Central memory CD4-positive, alpha-beta T cell (primary cell): Measurements from ENCODE around the gene OAF.

Source experiments
- DNase-seq: peaks from one replicate; pipeline ENCODE4 v3.0.0; 2022

OAF gene

DNA sequence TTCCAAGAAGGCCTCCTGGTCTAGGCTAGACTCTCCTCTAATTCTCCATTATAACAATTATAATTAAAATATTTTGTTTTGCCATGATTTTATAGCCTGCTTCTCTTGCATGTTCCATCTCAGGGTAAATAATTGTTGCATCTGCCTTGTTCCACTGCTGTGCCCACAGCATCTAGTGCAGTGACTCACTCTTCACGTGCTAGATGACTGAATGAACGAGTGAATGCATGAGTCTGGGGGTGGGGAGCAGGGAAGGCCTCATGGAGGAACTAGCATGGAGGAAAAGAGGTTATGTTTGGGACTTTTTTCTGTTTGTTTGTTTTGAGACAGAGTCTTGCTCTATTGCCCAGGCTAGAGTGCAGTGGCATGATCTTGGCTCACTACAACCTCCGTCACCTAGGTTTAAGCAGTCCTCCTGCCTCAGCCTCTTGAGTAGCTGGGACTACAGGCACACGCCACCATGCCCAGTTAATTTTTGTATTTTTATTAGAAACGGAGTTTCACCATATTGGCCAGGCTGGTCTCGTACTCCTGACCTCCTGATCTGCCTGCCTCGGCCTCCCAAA is 5.2 kb upstream of the OAF start:
- no peak for DNase-seq

DNA sequence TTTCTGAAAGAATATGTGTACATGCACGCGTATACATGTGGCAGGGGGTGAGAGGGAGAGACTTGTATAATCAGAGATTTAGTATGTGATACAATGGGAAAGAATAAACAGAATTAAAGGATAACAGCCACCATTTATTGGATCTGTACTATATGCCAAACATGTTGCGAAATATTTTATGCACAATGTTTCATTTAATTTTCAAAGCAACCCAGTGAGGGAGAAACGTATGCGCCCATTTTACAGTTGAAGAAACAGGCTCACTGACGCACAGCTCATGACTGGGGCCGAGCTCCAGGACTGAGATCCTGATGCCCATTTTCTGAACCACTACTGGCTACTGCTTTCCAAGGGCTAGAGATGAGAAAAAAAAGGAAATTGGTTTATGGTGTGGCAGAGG is 3.3 kb upstream of the OAF start:
- DNase-seq: no peak

DNA sequence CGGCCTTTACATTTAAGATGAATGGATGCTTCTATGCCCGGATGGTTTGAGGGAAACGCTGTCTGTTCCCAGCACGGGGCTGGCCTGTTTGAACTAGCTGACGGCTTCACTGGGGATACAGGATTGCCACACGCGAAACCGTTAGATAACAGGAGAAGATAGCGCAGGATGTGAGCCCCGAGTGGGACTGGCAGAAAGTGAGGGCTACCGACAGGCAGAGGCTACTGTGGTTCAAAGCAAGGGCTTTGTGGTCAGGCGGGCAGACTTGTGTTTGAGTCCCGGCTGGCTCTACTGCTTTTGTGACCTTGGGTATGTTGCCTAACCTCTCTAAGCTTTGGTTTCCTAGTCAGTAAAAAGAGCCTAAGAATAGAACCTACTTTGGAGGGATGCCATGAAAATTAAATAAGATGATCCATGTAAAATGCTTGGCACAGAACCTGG is 2.8 kb upstream of the OAF start:
- DNase-seq: no peak

DNA sequence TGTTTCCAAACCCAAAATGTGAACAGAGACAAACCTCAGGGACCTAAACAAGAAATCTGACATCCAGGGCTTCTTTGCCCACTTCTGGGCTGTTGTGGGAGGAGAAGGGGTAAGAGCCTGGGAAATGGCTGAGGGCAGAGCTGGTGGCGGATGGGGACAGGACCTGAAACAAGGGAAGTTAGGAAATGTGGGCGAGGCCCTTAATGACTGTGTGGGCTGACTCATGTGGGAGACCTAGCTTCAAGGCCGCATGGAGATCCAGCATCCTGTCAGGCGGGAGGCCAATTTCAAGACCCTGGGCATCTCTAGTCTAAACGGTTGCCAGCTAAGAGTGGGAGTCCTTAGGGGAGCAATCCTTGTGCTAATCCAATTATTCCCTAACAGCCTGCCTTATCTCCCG is 2.1 kb upstream of the OAF start:
- no peak for DNase-seq

DNA sequence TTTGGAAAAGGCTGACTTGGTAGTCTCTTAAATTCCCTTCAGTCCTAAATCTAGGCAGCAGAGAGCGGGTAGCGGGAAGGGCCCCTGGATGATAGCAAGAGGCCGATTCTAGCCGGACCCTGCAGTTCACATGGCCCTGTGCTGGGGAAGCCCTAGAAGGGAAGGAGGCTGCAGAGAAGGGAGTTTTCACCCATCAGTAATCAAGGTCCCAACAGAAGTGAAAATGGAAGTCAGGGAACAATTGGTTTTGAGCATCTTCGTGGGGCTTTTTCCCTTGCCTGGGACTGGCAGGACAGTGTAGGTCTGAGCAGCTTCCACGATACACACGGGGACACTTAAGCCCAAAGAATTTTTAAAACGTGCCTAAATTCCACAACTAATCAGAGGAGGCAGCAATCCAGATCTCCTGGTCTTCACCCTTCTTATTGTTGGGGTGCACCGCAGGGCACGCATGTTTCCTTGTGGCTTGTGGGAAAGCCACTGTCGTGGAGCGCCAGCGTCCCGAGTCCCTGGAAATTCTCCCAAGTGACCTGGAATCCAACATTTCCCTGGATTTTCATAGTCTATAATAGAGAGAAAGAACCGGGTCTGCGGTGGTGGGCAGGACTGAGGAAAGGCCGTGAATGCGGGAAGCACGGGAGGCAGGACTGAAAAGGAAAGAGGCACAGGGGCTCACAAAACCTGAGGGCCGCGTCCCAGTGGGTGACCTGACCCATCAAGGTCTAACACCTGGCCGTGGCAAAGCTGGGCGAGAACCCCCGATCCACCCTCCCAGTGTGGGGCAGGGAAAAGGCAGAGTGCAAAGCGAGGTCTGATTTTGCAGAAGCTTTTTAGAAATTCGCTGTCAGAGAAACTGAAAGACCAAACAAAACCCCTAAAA is 846 bp upstream of the OAF start:
- no peak for DNase-seq

DNA sequence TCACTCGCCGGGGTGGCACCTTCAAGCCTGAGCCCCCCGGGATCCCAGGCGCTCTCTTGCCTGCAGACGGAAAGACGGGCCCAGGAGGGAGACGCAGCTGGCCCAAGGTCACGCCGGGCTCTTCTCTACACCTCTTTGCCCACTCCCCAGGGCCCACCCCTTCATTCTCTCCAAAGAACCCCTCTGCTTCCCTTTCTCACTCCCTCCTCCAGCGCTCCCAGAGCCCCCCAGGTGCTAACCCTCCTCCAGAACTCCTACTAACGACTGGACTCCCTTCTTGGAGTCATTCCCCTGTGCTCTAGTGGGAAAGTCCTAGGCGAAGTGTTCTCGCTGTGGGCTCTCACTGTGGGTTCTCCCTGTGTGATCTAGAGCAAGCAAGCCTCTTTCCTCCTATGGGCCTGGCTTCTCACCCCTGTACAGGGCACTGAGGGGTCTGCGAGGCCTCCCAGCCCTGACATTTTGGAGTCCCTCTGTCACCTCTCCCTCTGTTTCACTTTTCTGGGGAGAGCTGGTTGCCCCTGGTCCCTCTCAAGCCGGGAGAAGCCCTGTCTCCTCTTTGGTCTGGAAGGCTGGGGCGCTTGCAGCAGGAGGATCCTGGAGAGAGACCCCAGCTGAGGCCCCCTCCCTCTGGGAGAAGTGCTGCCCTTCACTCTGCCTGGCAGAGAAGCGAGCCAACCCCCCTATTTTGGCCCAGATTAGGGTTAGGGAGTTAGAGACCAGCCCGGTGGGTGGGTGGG is 858 bp downstream of the OAF start:
- DNase-seq: no peak

DNA sequence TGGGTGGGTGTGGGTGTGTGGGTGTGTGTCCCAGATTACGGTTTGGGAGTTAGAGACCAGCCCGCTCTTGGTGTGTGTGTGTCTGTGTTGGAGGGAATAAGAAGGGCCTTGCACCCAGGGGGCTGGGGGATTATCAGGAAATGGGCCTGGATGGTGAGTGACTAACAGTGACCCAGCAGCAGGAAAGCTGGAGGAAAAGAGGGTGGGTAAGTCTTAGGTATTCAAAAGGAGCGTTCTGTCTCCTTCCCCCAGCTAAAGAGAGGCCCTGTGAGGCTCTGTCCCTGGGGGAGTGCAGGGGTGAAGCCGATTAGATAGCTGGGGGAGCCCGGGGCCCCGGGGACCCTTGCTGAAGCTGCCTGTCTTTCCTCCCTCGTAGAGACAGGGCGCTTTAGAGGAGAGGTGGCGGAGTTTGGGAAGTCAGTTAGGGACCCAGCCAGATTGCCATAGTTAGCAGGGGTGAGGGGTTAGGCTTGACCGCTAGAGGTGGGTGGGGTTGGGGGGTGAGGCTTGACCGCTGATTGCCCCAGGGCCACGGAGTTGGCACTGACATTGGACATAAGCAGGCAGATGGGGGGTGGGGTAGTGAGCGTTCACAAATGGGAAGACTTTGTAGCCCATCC is 1.5 kb downstream of the OAF start:
- no peak for DNase-seq

DNA sequence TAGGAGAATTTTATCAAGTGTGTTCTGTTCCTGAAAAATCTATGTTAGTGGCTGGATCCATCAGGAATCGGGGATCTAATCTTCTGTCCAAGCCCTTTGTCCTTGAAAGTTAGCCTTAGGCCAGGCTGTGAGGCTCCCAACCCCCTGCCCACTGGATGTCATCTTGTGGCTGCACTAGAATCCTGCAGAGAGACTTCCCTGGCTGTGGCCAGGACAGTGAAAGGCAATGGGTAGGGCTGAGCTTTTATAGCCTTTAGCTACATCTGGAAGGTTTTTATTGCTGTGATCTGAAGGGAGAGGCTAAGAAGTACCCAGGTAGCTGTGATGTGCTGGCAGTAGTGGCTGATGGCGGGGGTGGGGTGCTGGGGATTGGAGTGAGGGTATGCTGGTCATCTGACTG is 2.1 kb downstream of the OAF start:
- DNase-seq: no peak

DNA sequence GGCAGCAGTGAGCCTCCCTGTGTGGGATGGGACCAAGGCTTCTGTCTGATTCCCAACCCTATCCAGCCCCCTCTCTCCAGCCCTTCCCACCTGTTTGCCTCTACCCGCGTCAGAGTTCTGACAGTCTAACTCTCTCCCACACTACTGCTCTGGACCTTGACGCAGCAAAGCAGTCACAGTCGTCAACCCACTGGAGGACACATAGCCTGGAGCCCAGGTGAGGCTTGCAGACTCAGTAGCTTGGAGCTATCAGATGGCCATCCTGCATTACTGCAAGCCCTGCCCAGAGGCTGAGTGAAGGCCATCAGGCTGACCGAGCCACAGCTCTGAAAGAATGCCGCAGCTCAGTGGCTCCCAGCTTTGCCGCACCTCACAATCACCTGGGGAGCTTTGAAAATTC is 3.7 kb downstream of the OAF start:
- no peak for DNase-seq

DNA sequence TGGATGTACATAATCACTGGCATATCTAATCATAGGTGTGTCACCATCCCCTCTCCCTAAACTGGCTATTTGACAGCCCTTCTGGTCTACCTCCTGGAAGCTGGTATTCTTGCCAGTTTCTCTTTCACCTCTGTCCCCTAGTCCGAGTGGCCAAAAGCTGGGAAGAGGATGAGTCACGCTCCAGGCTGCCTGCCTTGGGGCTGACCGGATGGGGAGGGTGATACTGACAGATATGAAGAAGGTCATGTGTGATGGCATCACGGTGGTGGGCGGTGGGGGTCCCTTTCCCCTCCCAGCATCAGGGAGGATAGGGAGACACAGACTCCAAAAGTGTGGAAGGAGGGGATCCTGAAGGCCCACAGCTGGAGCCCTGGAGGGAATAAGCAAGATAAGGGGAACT is 4.8 kb downstream of the OAF start:
- no peak for DNase-seq

DNA sequence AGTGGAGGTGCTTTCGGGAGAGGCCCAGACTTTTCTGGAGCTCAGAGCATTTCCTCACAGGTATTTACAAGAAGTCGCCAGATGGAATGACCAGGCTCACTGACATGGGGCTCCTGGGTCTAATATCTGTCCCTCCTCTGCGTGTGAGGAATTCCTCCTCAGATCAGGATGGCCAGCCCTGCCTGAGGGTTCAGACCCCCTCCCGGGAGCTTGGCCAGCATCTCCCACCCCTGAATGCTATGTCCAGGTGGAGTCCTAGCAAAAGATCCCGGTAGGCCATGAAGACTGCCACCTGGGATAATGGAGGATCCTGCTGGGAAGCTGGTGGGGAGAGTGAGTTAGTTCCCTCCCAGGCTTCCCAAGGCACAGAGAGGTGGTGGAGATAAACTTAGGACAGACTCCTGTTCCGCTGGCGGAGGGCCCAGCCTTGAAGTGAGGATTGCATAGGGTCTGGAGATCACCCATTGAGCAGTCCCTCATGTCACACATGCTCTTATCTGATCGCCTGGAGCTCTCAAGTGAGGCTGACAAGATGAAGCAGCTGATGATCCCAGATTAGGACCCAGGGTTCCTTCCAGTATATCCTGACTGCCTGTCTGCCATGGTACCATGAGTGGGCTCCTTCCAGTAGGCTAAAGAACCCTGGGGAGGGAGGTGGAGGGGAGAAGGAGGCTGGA is 5.7 kb downstream of the OAF start:
- no peak for DNase-seq

DNA sequence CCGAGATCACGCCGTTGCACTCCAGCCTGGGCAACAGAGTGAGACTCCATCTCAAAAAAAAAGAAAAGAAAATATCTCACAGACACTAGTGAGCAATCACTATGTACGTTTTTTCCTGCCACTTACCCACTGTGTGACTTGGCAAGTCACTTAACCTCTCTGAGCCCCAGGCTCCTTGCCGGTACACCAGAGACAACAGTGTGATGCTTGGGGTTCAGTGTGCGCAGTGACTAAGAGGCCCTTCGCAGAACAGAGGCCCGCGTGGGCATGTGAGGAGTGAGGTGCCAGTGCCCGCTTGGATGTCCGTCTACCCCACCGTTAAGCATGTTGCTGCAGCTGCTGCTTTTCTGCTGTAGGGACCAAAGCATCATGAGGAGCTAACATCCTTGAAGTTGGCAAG is 6.7 kb downstream of the OAF start:
- DNase-seq: no peak

DNA sequence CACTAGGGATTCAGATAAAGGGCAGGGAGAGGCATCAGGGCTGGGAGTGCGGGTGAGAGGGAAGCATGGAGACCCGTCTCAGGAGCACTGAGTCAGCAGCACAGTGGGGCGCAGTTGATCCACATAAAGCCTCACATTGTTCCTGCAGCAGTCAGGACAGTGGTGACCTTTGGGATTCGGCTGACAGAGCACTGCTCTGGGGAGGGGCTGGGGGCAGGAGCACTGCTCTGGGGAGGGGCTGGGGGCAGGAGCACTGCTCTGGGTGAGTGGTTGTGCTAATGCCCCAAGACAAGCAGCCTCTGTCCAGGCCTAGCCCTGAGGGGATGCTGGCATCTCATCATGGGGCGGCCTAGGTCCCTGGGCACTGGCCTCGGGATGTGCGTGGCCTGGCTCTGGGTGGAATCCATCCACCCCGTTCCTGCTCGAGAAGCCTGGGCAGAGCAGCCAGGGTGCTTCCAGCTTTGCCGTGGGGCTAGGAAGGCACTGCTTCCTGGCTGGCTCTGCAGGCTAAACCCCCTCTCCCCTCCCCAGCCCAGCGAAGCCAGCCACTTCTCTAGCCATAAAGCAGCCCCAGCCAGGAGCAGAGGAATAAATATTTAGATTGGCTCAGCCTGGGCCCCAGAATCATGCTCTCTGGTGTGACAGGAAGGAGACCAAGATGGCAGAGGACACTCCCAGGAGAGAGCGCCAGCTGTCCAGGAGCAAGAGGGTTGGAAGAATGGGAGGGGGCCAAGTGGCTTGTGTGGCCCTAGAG is 7.3 kb downstream of the OAF start:
- DNase-seq: no peak

DNA sequence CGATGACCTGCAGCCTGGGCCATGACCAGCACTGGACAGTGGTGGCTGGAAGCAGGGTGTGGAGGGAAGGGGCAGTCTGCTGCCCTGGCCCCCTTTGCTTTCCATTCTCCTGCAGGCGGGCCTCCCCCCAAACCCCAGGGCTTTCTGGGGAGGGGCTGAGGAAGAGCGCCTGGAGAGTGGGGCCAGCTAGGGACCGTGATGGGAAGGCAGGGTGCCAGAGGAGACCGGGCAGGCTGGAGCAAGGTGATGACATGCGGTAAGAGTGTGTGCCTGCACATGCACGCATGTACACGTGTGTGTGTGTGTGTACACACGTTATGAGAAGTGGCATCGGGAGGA is 7.8 kb downstream of the OAF start:
- DNase-seq: no peak

DNA sequence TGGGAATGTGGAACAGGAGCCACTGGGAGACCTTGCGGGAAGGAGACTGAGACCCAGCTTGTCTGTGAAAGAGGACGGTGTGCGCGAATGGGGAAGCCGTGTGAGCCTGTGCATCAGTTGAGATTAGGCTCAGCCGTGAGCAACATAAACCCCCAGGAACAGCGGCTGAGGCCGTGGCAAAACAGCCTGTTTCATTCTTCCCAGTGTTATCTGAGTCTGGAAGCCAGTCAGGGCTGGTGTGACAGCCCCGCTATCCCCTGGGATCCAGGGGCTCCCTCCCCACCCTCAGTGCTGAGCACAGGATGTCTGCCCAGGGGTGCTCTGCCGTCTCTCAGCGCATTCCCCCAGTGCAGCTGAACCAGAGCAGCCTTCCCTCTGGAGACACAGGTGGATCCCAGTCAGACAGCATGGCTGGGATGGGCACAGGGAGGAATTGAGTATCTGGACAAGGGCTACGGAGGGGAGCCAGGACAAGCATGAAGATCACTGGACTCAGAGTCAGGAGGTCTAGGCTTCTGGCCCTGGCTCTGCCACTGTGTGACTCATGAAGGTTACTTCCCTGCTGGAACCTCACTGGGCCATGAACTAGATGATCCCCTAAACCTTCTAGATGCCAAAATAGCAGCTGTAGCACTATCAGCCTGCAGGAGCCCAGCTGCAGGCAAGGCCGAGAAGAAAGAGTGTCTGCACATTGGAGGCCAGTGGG is 8.6 kb downstream of the OAF start:
- no peak for DNase-seq

DNA sequence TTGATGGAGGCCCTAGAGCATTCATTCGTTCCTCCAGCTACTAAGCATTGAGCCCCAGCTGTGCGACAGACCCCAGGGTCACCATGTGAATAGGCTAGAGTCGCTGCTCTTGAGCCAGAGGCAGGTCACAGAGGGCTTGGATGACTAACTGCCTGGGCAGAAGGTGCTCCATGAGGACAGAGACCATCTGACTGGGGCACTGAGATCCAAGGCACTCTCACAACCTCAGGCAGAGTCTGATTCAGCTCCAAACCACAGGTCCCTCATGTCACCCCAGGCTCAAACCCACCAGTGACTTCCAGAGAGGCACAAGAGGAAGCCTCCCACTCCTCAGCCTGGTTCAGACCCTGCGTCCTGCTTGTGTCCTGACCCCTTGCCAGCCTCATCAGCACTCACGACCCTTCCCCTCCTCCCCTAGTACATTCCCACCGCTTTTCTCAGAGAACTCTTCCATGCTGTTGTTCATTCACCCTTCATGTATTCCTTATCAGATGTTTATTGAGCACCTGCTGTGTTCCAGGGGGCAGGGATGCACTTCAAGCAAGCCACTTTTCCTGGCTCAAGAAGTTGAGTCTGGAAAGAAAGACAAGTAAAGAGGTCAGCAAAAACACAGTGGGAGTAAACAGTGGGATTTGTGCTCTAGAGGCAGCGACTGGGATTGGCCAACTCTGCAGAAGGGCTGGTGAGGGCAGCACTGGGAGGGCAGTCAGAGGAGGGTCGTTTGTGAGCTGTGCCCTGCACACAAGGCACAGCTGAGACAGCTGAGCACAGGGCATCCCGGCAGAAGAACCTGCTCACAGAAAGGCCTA is 9.3 kb downstream of the OAF start:
- no peak for DNase-seq

DNA sequence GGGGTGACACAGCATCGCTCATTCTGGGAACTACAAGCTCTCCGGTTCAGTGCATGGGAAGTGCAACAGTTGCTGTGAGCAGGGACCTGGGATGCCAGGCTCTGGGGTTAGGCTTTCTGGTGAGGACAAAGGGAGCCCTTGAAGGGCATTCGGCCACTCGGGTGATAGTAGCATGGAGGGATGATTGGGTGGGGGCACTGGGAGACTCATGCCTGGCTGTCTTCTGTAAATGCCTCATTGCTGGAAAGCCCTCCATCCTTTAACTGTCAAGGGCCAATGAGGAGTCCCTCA is 9.9 kb downstream of the OAF start:
- DNase-seq: no peak

DNA sequence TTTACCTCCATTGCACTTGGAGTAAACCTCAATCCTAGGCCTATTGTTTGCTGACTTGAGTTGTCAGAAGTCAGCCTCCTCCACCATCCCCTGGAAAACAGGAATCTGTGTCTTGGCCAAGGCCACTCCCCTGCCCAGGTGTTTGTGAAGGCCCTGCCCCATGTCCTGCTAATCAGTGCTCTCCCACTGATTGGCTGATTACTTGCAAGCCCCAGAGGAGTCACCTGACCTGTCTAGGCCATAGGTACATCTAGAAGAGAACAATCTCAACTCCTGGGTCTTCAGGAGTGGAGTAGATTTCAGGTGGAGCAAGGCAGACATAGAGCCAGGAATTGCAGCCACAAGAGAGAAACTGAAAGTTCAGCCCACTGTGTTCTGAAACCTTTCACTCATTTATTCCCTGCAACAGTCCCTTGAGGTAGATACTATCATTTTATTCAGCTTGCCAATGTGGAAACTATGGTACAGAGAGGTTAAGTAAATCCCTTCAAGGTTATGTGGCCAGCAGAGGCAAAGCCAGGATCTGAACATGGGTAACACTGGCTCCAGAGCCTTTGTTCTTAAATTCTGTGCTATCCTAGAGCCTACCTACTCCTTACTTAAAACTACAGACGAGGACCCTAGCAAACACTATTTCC is 10.4 kb downstream of the OAF start:
- no peak for DNase-seq

DNA sequence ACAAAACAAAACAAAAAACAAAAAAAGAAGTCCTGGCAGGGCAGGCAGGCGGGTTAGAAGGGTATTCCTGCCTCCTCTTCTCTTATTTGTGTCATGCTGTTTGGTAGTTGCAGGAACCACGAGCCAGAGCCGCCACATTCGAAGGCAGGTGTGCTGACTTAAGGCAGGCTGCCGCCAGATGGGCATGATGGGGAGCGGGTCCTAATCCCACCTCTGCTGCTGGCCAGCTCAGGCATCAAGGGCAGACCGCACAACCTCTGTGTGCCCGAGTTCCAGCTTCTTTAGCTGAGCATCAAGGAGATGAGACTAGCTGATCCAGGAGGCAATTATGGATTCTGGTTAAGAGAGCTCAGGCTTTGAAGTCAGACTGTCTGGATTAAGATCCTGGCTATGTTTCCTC is 12.1 kb downstream of the OAF start:
- no peak for DNase-seq

DNA sequence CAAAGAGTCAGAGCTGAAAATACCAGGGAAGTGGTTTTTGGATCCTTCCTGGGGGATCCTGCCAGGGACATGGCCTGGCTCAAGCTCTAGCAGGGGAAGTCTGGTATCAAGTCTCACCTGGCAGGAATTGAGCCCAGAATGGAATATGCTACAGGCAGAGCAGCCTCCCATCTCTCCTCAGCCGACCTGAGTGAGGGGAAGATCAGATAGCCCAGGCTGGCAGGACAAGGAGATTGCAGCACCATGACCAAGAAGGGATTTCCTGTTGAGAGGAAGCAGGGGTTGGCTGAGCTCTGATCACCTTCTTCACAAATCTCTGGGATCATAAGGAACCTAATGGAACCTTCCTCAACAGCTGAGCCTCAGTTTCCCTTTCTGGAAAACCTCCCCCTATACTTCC is 13.0 kb downstream of the OAF start:
- DNase-seq: no peak

DNA sequence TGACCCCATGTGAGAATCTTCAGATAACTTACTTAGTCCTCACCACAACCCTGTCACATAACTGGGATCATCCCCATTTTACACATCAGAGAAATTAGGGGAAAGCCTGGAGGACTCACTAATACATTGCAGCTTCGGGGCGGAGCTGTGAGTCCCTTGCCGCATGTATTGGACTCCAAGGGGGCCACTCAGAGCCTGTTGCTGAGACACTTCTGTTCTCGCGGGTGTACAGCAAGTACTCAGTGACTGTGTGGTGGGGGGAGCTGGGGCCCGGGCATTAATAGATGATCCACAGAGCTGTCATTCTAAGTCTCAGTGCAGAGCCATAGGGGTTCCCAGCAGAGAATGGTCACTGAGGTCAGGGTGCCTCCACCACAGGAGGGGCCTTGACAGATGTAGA is 13.5 kb downstream of the OAF start:
- DNase-seq: no peak
